ENCODE data around the gene DHRS7. TPM values are rescaled to one million over a fixed set of nuclear protein-coding genes. Genes with fewer than 3 reads are reported as not detected.

Gene DHRS7
- polyA plus RNA-seq, 1 of the 3 experiments (the other 2 are of a cell fraction), result 88.7 TPM

GRCh38 chr14:60210703-60211102 lies 45.5 kb upstream of the DHRS7 start:
- CTCF ChIA-PET, result no interaction called here

More at GRCh38 chr14:60210703-60211102, 45.5 kb upstream of the DHRS7 start:
- Histone ChIP-seq H3K4me3 (ENCODE audit: low read depth in 2 of 2, low read length in 1 of 2) (no peak overlapping the region), H2AFZ (ENCODE audit: low read depth) (no peak overlapping the region), H3K9me2 (no peaks in the 10 kb centered on the region), H3K27ac (ENCODE audit: low read depth in 2 of 2, low read length in 1 of 2) (no peak overlapping the region), H3K79me2 (ENCODE audit: insufficient read depth) (no peaks in the 10 kb centered on the region), H3K4me1 (ENCODE audit: control insufficient read depth in 1 of 2, insufficient read depth in 2 of 2, low read depth in 1 of 2, low read length in 1 of 2) (peaks cover 0 to 2% of the 10 kb centered on the region in 2 experiments; a peak in 1 of 4 replicates), H3K4me2 (no peak overlapping the region), H3K36me3 (replicated peaks in 1 of 2; ENCODE audit: control insufficient read depth in 1 of 2, insufficient read depth in 2 of 2, low read length in 1 of 2) (no peaks in the 10 kb centered on the region), H3K27me3 (ENCODE audit: insufficient read depth) (no peaks in the 10 kb centered on the region; the same call in 1 of the 2 replicates), H3K9ac (no peak overlapping the region), H3F3A (replicated peaks; ENCODE audit: insufficient read depth) (no peaks in the 10 kb centered on the region), H3K9me3 (no peaks in the 10 kb centered on the region), H4K20me1 (ENCODE audit: insufficient read depth) (no peaks in the 10 kb centered on the region)
- WGBS (ENCODE audit: low lambda C conversion rate), result 26% methylated on average over 1 of the region's 1 CpG
- DNase-seq, result no peak
- TF ChIP-seq MEF2A (IDR thresholded peaks at IDR 0.05; ENCODE audit: borderline replicate concordance, low read depth) (no peak), JUND (IDR thresholded peaks at IDR 0.05) (no peak), CHD2 (IDR thresholded peaks at IDR 0.05; ENCODE audit: low read length, partially characterized antibody) (no peak), RFX5 (IDR thresholded peaks at IDR 0.05; ENCODE audit: low read length) (no peak), YY1 (IDR thresholded peaks at IDR 0.05; ENCODE audit: low read depth) (no peak), USF2 (IDR thresholded peaks at IDR 0.05; ENCODE audit: borderline replicate concordance, low read depth, low read length) (no peak), USF1 (IDR thresholded peaks at IDR 0.05; ENCODE audit: borderline replicate concordance, low read depth) (no peak), TCF12 (IDR thresholded peaks at IDR 0.05) (no peak), EP300 (IDR thresholded peaks at IDR 0.05; ENCODE audit: borderline replicate concordance in 1 of 2, low read depth in 1 of 2, low read length in 1 of 2) (no peak), TAF1 (IDR thresholded peaks at IDR 0.05; ENCODE audit: borderline replicate concordance, low read depth, low read length) (no peak), FOXM1 (IDR thresholded peaks at IDR 0.05; ENCODE audit: low read depth) (no peak), NRF1 (IDR thresholded peaks at IDR 0.05; ENCODE audit: low read depth, low read length) (no peak), NFIC (IDR thresholded peaks at IDR 0.05; ENCODE audit: borderline replicate concordance) (no peak), EZH2phosphoT487 (IDR thresholded peaks at IDR 0.05; ENCODE audit: borderline replicate concordance, low read depth) (no peak), SIN3A (IDR thresholded peaks at IDR 0.05; ENCODE audit: borderline replicate concordance, low read depth, low read length) (no peak)
- TF ChIP-seq, protein P1, sequence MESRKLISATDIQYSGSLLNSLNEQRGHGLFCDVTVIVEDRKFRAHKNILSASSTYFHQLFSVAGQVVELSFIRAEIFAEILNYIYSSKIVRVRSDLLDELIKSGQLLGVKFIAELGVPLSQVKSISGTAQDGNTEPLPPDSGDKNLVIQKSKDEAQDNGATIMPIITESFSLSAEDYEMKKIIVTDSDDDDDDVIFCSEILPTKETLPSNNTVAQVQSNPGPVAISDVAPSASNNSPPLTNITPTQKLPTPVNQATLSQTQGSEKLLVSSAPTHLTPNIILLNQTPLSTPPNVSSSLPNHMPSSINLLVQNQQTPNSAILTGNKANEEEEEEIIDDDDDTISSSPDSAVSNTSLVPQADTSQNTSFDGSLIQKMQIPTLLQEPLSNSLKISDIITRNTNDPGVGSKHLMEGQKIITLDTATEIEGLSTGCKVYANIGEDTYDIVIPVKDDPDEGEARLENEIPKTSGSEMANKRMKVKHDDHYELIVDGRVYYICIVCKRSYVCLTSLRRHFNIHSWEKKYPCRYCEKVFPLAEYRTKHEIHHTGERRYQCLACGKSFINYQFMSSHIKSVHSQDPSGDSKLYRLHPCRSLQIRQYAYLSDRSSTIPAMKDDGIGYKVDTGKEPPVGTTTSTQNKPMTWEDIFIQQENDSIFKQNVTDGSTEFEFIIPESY (IDR thresholded peaks at IDR 0.05; ENCODE audit: borderline replicate concordance, low read depth), result no peak
- TF ChIP-seq, protein P2, sequence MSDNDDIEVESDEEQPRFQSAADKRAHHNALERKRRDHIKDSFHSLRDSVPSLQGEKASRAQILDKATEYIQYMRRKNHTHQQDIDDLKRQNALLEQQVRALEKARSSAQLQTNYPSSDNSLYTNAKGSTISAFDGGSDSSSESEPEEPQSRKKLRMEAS (IDR thresholded peaks at IDR 0.05; ENCODE audit: low read depth), result no peak
- POLR2A ChIA-PET, result interaction anchor here (0.6 kb wide), 1 partner anchor 38 kb away, joined by 4 read pairs; the partner anchor contains the start of gene PPM1A

Measured in SK-N-SH (cell line).